ENCODE data around the gene AK8. TPM values are rescaled to one million over a fixed set of nuclear protein-coding genes. Genes with fewer than 3 reads are reported as not detected.

Gene AK8
- total and polyA plus RNA-seq, 4 donors = 0.07 to 0.26 (median 0.11) TPM

DNA sequence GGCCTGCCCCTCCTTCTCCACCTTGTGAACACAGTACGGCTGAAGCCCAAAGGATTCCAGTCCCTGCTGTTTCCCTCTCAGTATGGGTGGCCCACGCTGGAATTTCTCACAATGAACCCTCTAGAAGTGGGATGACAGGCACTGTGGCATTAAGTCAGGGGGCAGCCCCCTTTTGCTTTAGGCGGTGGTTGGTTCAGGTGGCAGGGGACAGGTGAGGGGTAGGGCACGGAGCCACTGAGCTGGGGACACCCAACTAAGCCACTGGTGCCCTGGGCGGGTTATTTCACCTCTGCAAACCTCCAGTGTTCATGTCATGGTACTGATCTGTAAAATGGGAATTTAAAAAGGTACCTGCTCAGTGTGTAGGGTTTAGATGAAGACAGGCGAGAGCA is 8.2 kb upstream of the AK8 start:
- no peak for DNase-seq (ENCODE audit: low spot score)
- Histone ChIP-seq H3K27ac (ENCODE audit: low read depth in 1 of 2, low read length in 2 of 2) (no peak overlapping the region), H3K4me3 (ENCODE audit: low read depth in 1 of 3, low read length in 3 of 3) (no peak overlapping the region), H3K9ac (ENCODE audit: low read depth in 1 of 2, low read length in 2 of 2) (no peak overlapping the region), H3K27me3 (ENCODE audit: control insufficient read depth in 4 of 4, insufficient read depth in 4 of 4, low read length in 3 of 4) (no peaks in the 10 kb centered on the region), H3K9me3 (ENCODE audit: control insufficient read depth in 4 of 4, low read length in 3 of 4) (no peaks in the 10 kb centered on the region), H3K36me3 (ENCODE audit: control insufficient read depth in 4 of 4, insufficient read depth in 3 of 4, low read depth in 1 of 4, low read length in 3 of 4) (no peaks in the 10 kb centered on the region), H3K4me1 (ENCODE audit: control insufficient read depth in 4 of 4, insufficient read depth in 4 of 4, low read length in 3 of 4) (no peaks in the 10 kb centered on the region)
- TF ChIP-seq RXRA (IDR thresholded peaks at IDR 0.05) (no peak), FOXA1 (IDR thresholded peaks at IDR 0.05) (no peak), RAD21 (IDR thresholded peaks at IDR 0.05) (no peak), FOXA2 (IDR thresholded peaks at IDR 0.05) (no peak), NR2F2 (IDR thresholded peaks at IDR 0.05) (no peak), HNF4A (conservative IDR thresholded peaks at IDR 0.05) (no peak), HNF4G (IDR thresholded peaks at IDR 0.05) (no peak), YY1 (IDR thresholded peaks at IDR 0.05) (no peak), SP1 (IDR thresholded peaks at IDR 0.05) (no peak), JUND (IDR thresholded peaks at IDR 0.05) (no peak), GABPA (IDR thresholded peaks at IDR 0.05 in 1 of 2, conservative IDR thresholded peaks at IDR 0.05 in 1 of 2) (no peak), EGR1 (IDR thresholded peaks at IDR 0.05; ENCODE audit: low read depth in 2 of 2) (no peak), TAF1 (conservative IDR thresholded peaks at IDR 0.05) (no peak)
- TF ChIP-seq, protein P1, sequence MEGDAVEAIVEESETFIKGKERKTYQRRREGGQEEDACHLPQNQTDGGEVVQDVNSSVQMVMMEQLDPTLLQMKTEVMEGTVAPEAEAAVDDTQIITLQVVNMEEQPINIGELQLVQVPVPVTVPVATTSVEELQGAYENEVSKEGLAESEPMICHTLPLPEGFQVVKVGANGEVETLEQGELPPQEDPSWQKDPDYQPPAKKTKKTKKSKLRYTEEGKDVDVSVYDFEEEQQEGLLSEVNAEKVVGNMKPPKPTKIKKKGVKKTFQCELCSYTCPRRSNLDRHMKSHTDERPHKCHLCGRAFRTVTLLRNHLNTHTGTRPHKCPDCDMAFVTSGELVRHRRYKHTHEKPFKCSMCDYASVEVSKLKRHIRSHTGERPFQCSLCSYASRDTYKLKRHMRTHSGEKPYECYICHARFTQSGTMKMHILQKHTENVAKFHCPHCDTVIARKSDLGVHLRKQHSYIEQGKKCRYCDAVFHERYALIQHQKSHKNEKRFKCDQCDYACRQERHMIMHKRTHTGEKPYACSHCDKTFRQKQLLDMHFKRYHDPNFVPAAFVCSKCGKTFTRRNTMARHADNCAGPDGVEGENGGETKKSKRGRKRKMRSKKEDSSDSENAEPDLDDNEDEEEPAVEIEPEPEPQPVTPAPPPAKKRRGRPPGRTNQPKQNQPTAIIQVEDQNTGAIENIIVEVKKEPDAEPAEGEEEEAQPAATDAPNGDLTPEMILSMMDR (IDR thresholded peaks at IDR 0.05; ENCODE audit: low read depth, low read length, missing input control) = no peak
- TF ChIP-seq, protein P2, sequence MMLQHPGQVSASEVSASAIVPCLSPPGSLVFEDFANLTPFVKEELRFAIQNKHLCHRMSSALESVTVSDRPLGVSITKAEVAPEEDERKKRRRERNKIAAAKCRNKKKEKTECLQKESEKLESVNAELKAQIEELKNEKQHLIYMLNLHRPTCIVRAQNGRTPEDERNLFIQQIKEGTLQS (IDR thresholded peaks at IDR 0.05) = no peak
- TF ChIP-seq, protein P3, sequence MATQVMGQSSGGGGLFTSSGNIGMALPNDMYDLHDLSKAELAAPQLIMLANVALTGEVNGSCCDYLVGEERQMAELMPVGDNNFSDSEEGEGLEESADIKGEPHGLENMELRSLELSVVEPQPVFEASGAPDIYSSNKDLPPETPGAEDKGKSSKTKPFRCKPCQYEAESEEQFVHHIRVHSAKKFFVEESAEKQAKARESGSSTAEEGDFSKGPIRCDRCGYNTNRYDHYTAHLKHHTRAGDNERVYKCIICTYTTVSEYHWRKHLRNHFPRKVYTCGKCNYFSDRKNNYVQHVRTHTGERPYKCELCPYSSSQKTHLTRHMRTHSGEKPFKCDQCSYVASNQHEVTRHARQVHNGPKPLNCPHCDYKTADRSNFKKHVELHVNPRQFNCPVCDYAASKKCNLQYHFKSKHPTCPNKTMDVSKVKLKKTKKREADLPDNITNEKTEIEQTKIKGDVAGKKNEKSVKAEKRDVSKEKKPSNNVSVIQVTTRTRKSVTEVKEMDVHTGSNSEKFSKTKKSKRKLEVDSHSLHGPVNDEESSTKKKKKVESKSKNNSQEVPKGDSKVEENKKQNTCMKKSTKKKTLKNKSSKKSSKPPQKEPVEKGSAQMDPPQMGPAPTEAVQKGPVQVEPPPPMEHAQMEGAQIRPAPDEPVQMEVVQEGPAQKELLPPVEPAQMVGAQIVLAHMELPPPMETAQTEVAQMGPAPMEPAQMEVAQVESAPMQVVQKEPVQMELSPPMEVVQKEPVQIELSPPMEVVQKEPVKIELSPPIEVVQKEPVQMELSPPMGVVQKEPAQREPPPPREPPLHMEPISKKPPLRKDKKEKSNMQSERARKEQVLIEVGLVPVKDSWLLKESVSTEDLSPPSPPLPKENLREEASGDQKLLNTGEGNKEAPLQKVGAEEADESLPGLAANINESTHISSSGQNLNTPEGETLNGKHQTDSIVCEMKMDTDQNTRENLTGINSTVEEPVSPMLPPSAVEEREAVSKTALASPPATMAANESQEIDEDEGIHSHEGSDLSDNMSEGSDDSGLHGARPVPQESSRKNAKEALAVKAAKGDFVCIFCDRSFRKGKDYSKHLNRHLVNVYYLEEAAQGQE (IDR thresholded peaks at IDR 0.05) = no peak
- TF ChIP-seq, protein P4, sequence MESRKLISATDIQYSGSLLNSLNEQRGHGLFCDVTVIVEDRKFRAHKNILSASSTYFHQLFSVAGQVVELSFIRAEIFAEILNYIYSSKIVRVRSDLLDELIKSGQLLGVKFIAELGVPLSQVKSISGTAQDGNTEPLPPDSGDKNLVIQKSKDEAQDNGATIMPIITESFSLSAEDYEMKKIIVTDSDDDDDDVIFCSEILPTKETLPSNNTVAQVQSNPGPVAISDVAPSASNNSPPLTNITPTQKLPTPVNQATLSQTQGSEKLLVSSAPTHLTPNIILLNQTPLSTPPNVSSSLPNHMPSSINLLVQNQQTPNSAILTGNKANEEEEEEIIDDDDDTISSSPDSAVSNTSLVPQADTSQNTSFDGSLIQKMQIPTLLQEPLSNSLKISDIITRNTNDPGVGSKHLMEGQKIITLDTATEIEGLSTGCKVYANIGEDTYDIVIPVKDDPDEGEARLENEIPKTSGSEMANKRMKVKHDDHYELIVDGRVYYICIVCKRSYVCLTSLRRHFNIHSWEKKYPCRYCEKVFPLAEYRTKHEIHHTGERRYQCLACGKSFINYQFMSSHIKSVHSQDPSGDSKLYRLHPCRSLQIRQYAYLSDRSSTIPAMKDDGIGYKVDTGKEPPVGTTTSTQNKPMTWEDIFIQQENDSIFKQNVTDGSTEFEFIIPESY (IDR thresholded peaks at IDR 0.05) = no peak
- TF ChIP-seq, protein P5, sequence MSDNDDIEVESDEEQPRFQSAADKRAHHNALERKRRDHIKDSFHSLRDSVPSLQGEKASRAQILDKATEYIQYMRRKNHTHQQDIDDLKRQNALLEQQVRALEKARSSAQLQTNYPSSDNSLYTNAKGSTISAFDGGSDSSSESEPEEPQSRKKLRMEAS (IDR thresholded peaks at IDR 0.05) = no peak
- WGBS = 96% methylated on average over 6 of the region's 6 CpGs
